ENCODE results near the gene SCN4B.

SCN4B gene

GRCh38 chr11:118095967-118096367 lies 56.7 kb downstream of the SCN4B start:
- no peak for DNase-seq

GRCh38 chr11:118095493-118095892 lies 57.1 kb downstream of the SCN4B start:
- no peak for DNase-seq

- no peak for DNase-seq
These were observed 59.6 kb downstream of the SCN4B start for GRCh38 chr11:118092907-118093571.

DNA sequence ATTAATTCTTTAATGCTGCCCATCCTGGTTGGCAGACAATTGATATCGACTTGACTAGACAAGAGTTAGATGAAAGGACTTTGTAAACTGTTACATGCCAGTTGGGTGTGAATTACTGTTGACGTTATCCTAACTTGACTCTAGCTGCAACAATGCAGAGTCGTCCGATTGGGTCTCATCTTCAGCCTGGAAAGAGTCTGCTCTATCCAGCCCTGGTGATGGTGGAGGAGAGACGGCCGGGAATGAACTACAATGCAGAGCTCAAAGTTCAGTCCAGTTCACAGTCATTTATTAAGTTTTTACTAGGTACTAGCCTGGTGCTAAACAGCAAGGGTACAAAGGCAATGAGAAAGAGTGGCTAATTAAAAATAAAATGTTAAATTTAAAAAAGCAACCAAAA lies 60.9 kb downstream of the SCN4B start:
- DNase-seq: no peak

DNA sequence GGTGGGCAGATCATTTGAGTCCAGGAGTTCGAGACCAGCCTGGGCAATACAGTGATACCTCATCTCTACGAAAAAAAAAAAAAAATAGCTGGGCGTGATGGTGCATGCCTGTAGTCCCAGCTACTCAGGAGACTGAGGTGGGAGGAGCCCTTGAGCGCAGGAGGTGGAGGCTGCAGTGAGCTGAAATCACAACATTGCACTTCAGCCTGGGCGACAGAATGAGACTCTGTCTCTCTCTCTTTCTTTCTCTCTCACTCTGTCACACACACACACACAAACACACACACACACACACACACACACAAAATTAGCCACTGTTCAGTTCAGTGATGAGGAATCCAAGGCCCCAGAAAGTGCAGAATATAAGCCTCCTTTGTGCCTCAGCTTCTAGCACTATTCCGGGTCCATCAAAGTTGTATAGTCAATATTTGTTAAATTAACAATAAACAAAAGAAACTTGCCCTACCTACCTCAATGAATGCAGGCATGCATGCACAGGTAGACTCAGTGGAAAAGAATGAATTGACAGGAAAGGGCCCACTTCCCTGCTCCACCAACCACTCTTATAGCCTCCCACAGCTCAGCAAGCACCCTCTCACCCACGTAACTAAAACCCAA lies 62.0 kb downstream of the SCN4B start:
- no peak for DNase-seq

GRCh38 chr11:118088531-118088930 lies 64.1 kb downstream of the SCN4B start:
- DNase-seq: no peak

GRCh38 chr11:118087931-118088330 lies 64.7 kb downstream of the SCN4B start:
- no peak for DNase-seq

- no peak for DNase-seq
These were observed 65.5 kb downstream of the SCN4B start, which contains the start of gene SMIM35 for GRCh38 chr11:118086913-118087768. Gene SMIM35, minus strand, starts transcription at chr11:118086963. Its CDS starts 206 bp downstream, at chr11:118086757.

DNA sequence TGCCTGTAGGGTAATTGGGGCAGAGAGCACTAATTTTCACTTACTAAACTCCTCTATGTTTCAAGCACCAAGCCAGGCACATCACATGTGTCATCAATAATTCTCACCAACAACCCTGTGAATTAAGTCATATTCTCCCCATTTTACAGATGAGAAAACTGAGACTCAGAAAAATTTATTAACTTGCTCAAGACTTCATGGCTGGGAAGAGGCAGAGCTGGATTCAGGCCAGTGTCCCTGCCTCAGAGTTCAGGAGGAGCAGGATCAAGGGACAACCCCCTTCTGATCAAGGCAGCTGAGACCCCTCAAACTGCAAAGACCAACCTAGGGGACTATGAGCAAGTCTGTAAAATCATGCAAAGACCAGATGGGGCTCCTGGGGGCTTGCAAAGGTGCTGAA lies 68.0 kb downstream of the SCN4B start:
- no peak for DNase-seq

- no peak for DNase-seq
These were observed 68.4 kb downstream of the SCN4B start for GRCh38 chr11:118084247-118084646.

Measured in islet precursor cell (in vitro differentiated cells).